Peyer's patch (tissue), 4 donors: ENCODE results near the gene SHISA4. TPM values are rescaled to one million over a fixed set of nuclear protein-coding genes. Genes with fewer than 3 reads are reported as not detected.

Experiments
- DNase-seq, 3 donors: peaks; one replicate each; pipeline ENCODE4 v3.0.0-alpha.2; 2017 to 2019
- H3K27ac ChIP-seq, 4 donors: fragments of 200-600 bp; sonication (generic); one replicate each; pipeline ENCODE4 v1.5.1; 2016 to 2019
- H3K27me3 ChIP-seq, 2 donors: fragments of 200-600 bp; sonication (generic); one replicate each; pipeline ENCODE4 v1.5.1; 2019
- H3K36me3 ChIP-seq, 3 donors: fragments of 200-600 bp; sonication (generic); one replicate each; pipeline ENCODE4 v1.5.1; 2016 to 2019
- H3K4me1 ChIP-seq, 4 donors: fragments of 200-600 bp; sonication (generic); one replicate each; pipeline ENCODE4 v1.5.1; 2016 to 2019
- H3K4me3 ChIP-seq, 4 donors: fragments of 200-600 bp; sonication (generic); 1 replicate in 3 of 4; 2 replicates in 1 of 4; pipeline ENCODE4 v1.5.1; 2016 to 2019; ENCODE audit warnings: mild to moderate bottlenecking in 1 of 4
- H3K9me3 ChIP-seq, 4 donors: fragments of 200-600 bp; sonication (generic); one replicate each; pipeline ENCODE4 v1.5.1; 2016 to 2019; ENCODE audit warnings: mild to moderate bottlenecking in 1 of 4
- POLR2A ChIP-seq, 2 donors: fragments of 450-650 bp; IDR thresholded peaks; one replicate each; pipeline ENCODE4 v1.5.1; 2017; ENCODE audit warnings: antibody characterized with exemption in 2 of 2, mild to moderate bottlenecking in 2 of 2, moderate library complexity in 2 of 2
- total RNA-seq, 4 donors: library from RNA; depleted of rRNA; stranded (reverse); fragments of >200 nt; gene quantifications; one replicate each; pipeline ENCODE4 v1.1.0, GENCODE V29; 2016
- TF ChIP-seq, protein P1 (sequence below), 6 experiments: fragments of 450-650 bp in 4 of 6; fragments of 200-600 bp in 2 of 6; sonication (generic) in 1 of 6; IDR thresholded peaks; one replicate each; pipeline ENCODE4 v1.5.1; 2017 to 2019; ENCODE audit warnings: antibody characterized with exemption in 6 of 6, mild to moderate bottlenecking in 3 of 6, moderate library complexity in 1 of 6

SHISA4 gene
- total RNA-seq, 4 donors from 2014 or later, result 2.9 to 10.7 (median 4.8) TPM

DNA sequence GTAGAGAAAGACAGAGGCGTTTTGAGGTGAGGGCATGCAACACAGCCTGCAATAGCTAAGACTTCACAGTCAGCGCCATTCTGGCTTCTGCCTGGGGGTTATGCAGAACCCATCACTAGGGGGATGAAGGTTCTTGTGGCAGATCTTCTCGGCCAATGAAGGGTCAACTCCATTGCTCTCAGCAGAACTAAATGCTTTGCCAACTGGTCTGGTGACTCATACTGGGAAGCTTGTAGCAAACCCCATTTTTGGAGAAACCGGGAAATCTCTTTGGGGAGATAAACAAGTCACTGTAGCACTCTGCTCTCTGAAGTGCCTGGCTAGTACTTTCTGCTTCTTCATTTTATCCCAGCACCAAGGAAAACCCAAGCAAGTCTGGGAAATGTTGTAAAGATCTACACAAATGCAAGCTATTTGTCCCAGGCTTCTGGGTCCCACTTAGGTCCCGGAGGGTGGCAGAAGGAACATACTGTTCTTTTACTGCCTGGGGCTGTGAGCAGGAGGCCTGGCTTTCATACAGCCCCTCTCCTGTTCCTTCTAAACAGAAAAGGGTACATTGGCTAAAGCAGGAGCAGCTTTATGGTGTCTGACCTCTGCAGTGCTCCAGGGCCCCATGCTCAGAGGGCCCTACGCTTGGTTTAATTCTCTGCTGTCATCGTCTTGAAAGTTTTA is 28.8 kb downstream of the SHISA4 start:
- Histone ChIP-seq H3K4me3 (no peak overlapping the region), H3K27ac (peak overlapping the region; percentile 60 to 93 (median 61)), H3K36me3 (no peaks in the 10 kb centered on the region), H3K27me3 (no peaks in the 10 kb centered on the region), H3K4me1 (peaks cover 0 to 37% (median 0%) of the 10 kb centered on the region in 4 donors), H3K9me3 (no peaks in the 10 kb centered on the region)
- TF ChIP-seq POLR2A (IDR thresholded peaks at IDR 0.05), result no peak
- TF ChIP-seq, protein P1, sequence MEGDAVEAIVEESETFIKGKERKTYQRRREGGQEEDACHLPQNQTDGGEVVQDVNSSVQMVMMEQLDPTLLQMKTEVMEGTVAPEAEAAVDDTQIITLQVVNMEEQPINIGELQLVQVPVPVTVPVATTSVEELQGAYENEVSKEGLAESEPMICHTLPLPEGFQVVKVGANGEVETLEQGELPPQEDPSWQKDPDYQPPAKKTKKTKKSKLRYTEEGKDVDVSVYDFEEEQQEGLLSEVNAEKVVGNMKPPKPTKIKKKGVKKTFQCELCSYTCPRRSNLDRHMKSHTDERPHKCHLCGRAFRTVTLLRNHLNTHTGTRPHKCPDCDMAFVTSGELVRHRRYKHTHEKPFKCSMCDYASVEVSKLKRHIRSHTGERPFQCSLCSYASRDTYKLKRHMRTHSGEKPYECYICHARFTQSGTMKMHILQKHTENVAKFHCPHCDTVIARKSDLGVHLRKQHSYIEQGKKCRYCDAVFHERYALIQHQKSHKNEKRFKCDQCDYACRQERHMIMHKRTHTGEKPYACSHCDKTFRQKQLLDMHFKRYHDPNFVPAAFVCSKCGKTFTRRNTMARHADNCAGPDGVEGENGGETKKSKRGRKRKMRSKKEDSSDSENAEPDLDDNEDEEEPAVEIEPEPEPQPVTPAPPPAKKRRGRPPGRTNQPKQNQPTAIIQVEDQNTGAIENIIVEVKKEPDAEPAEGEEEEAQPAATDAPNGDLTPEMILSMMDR (IDR thresholded peaks at IDR 0.05), result no peak
- DNase-seq, result no peak

GRCh38 chr1:201918343-201918742 is 29.6 kb downstream of the SHISA4 start:
- no peak for DNase-seq
- Histone ChIP-seq H3K4me3 (no peak overlapping the region), H3K36me3 (no peaks in the 10 kb centered on the region), H3K27ac (peak overlapping the region; percentile 41 to 93 (median 60)), H3K9me3 (no peaks in the 10 kb centered on the region), H3K27me3 (no peaks in the 10 kb centered on the region), H3K4me1 (peaks cover 0 to 37% (median 0%) of the 10 kb centered on the region in 4 donors)
- TF ChIP-seq POLR2A (IDR thresholded peaks at IDR 0.05), result no peak
- TF ChIP-seq, protein P1 (IDR thresholded peaks at IDR 0.05), result no peak

DNA sequence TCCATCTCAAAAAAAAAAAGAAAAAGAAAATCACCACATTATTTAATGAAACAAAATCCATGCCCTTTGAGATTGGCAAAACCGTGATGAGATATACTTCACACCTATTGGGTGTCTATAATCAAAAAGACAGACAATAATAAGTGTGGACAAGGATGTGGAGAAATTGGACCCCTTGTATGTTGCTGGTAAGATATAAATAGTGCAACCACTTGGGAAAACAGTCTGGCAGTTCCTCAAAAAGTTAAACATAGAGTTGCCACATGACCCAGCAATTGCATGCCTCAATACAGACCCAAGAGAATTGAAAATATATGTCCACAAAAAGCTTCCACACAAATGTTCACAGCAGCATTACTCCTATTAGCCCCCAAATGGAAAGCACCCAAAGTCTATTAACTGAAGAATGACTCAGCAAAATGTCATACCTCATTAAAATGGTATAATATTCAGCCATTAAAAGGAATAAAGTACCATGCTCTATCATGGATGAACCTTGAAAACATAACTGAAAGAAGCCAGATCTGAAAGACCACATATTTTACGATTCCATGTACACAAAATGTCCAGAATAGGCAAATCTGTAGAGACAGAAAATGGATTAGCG is 33.4 kb downstream of the SHISA4 start:
- no peak for DNase-seq
- Histone ChIP-seq H3K36me3 (no peaks in the 10 kb centered on the region), H3K4me3 (no peak overlapping the region), H3K4me1 (peaks cover 0 to 26% (median 0%) of the 10 kb centered on the region in 4 donors), H3K27ac (peak overlapping the region in 1 of 4 donors; percentile 9), H3K27me3 (no peaks in the 10 kb centered on the region), H3K9me3 (no peaks in the 10 kb centered on the region)
- TF ChIP-seq POLR2A (IDR thresholded peaks at IDR 0.05), result no peak
- TF ChIP-seq, protein P1 (IDR thresholded peaks at IDR 0.05), result no peak

GRCh38 chr1:201925301-201925567 is 36.5 kb downstream of the SHISA4 start:
- no peak for DNase-seq
- Histone ChIP-seq H3K4me3 (no peak overlapping the region), H3K4me1 (peaks cover 0 to 4% (median 0%) of the 10 kb centered on the region in 4 donors), H3K27ac (peak overlapping the region in 1 of 4 donors; percentile 12), H3K36me3 (no peaks in the 10 kb centered on the region), H3K27me3 (no peaks in the 10 kb centered on the region), H3K9me3 (no peaks in the 10 kb centered on the region)
- TF ChIP-seq, protein P1 (IDR thresholded peaks at IDR 0.05), result no peak
- TF ChIP-seq POLR2A (IDR thresholded peaks at IDR 0.05), result no peak

GRCh38 chr1:201925981-201926645 is 37.4 kb downstream of the SHISA4 start:
- Histone ChIP-seq H3K9me3 (no peaks in the 10 kb centered on the region), H3K36me3 (no peaks in the 10 kb centered on the region), H3K4me1 (peaks cover 0 to 4% (median 0%) of the 10 kb centered on the region in 4 donors), H3K27ac (peak overlapping the region in 1 of 4 donors; percentile 62), H3K4me3 (no peak overlapping the region), H3K27me3 (no peaks in the 10 kb centered on the region)
- no peak for TF ChIP-seq POLR2A (IDR thresholded peaks at IDR 0.05)
- DNase-seq, result no peak

DNA sequence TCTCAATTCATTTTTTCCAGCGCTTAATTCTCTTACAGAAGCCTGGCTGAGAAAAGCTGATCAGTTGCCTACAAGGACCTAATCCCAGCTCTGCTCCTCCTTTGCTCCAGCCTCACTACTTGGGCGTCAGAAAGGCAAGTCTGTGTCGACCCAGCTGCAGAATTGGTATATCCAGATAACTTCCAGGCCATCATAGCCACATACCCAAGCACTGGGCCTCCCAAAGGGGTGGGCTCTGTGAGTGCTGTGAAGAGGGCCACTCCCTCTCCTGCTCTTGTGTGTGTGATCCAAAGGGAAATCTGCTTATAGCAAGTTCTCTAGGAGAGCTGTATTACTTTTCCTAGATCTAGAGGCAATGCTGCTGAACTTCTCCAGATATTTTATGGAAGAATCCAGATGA is 39.6 kb downstream of the SHISA4 start:
- Histone ChIP-seq H3K4me1 (peaks cover 0 to 4% (median 0%) of the 10 kb centered on the region in 4 donors), H3K27ac (no peak overlapping the region), H3K27me3 (no peaks in the 10 kb centered on the region), H3K9me3 (no peaks in the 10 kb centered on the region), H3K4me3 (no peak overlapping the region), H3K36me3 (no peaks in the 10 kb centered on the region)
- no peak for TF ChIP-seq POLR2A (IDR thresholded peaks at IDR 0.05)
- TF ChIP-seq, protein P1 (IDR thresholded peaks at IDR 0.05), result no peak
- DNase-seq, result no peak
